K562 (cell line): ENCODE measurements around the gene ASPHD1. TPM values are rescaled to one million over a fixed set of nuclear protein-coding genes. Genes with fewer than 3 reads are reported as not detected.

ENCODE experiments used
- ATAC-seq: fragments of 200-7000 bp; cut with Tn5 transposase; 3 replicates; pipeline ENCODE4 v1.9.1; 2020; ENCODE audit warnings: moderate library complexity
- BruUV-seq: library from RNA; stranded (reverse); fragments of 400-500 nt; replicated peaks from 2 replicates; lab custom pipeline; 2021; lab: Mats Ljungman, UMichigan
- CTCF ChIA-PET: fragments of 300-600 bp; formaldehyde crosslinking; extraction: SDS; loops from one replicate; lab custom pipeline; 2021; ENCODE audit warnings: low intra/inter-chr PET ratio; lab: Yijun Ruan, JAX
- POLR2A ChIA-PET: fragments of 300-600, 350-650 bp; sonication (Branson Sonifier 250); formaldehyde crosslinking; extraction: SDS; loops from one replicate; lab custom pipeline; 2021; ENCODE audit warnings: antibody characterized with exemption, inconsistent platforms; lab: Yijun Ruan, JAX
- DNase-seq, 4 experiments: peaks; one replicate each; pipeline versions ENCODE4 v3.0.0 to v3.0.0-alpha.2; 2011 to 2018; ENCODE audit warnings: low spot score in 3 of 4, mixed read lengths in 3 of 4; ENCODE audit errors: extremely low read depth in 1 of 4
- FAIRE-seq: peaks from 2 replicates; lab custom pipeline; 2011; peaks lifted over from hg19 to GRCh38; lab: Jason Lieb, UNC
- H2AFZ ChIP-seq: 2 replicates; pipeline ENCODE4 v1.6.0; 2011; ENCODE audit warnings: low read depth, low read length, control low read depth, inconsistent platforms
- H3K27ac ChIP-seq: fragments of 200-600 bp; 3 replicates; pipeline ENCODE4 v1.8.0; 2011; ENCODE audit warnings: low read depth, mild to moderate bottlenecking, control low read depth, inconsistent platforms, low read length, moderate library complexity, mixed read lengths; ENCODE audit errors: extremely low read depth
- H3K27me3 ChIP-seq, 2 experiments: fragments of 300-600 bp in 1 of 2; 2 replicates in 1 of 2; 3 replicates in 1 of 2; pipeline versions ENCODE4 v1.6.0 to v1.8.0; 2011; ENCODE audit warnings: inconsistent platforms in 2 of 2, low read length in 2 of 2, mild to moderate bottlenecking in 1 of 2, mixed read lengths in 1 of 2, moderate library complexity in 1 of 2; ENCODE audit not compliant: control insufficient read depth in 2 of 2, insufficient read depth in 2 of 2
- H3K36me3 ChIP-seq: fragments of 300-600 bp; 3 replicates; pipeline ENCODE4 v1.8.0; 2011; ENCODE audit warnings: mild to moderate bottlenecking, low read length, inconsistent platforms; ENCODE audit not compliant: control insufficient read depth, insufficient read depth
- H3K4me1 ChIP-seq, 2 experiments: fragments of 200-600 bp in 1 of 2; replicated peaks in 1 of 2; 2 replicates in 1 of 2; 3 replicates in 1 of 2; pipeline versions ENCODE4 v1.5.1 to v1.8.0; 2011; ENCODE audit warnings: inconsistent platforms in 2 of 2, low read length in 2 of 2, mild to moderate bottlenecking in 1 of 2, mixed read lengths in 1 of 2, moderate library complexity in 1 of 2; ENCODE audit not compliant: control insufficient read depth in 2 of 2, insufficient read depth in 2 of 2
- H3K4me2 ChIP-seq: 2 replicates; pipeline ENCODE4 v1.6.1; 2011; ENCODE audit warnings: low read length, control low read depth, inconsistent platforms, mixed read lengths; ENCODE audit not compliant: insufficient read depth
- H3K4me3 ChIP-seq: fragments of 200-600 bp; sonication (generic), shearing (Covaris generic); 2 replicates; pipeline ENCODE4 v1.5.1; 2016; ENCODE audit warnings: control low read depth, inconsistent platforms
- H3K79me2 ChIP-seq: fragments of 200-600 bp; 3 replicates; pipeline ENCODE4 v1.8.0; 2011; ENCODE audit warnings: low read length, inconsistent platforms; ENCODE audit not compliant: control insufficient read depth, insufficient read depth
- H3K9ac ChIP-seq, 2 experiments: 2 replicates each; pipeline versions ENCODE4 v1.6.0 to v1.6.1; 2011; ENCODE audit warnings: low read depth in 2 of 2, low read length in 2 of 2, control low read depth in 1 of 2, inconsistent platforms in 1 of 2, mild to moderate bottlenecking in 1 of 2, mixed read lengths in 1 of 2; ENCODE audit not compliant: insufficient read depth in 1 of 2
- H3K9me1 ChIP-seq: one replicate; pipeline ENCODE4 v1.6.0; 2011; ENCODE audit warnings: inconsistent platforms, mild to moderate bottlenecking, low read length, moderate library complexity; ENCODE audit not compliant: control insufficient read depth, insufficient read depth
- H3K9me3 ChIP-seq: replicated peaks from 2 replicates; pipeline ENCODE4 v1.5.1; 2011; ENCODE audit warnings: low read depth, low read length, inconsistent platforms; ENCODE audit not compliant: control insufficient read depth, insufficient read depth
- H4K20me1 ChIP-seq: replicated peaks from 2 replicates; pipeline ENCODE4 v1.6.1; 2011; ENCODE audit warnings: low read length, inconsistent platforms, mixed read lengths; ENCODE audit not compliant: control insufficient read depth, insufficient read depth
- ATF7 ChIP-seq: fragments of 450-650 bp; IDR thresholded peaks from 2 replicates; pipeline ENCODE4 v1.7.1; 2014; ENCODE audit warnings: mild to moderate bottlenecking, moderate library complexity
- BCL6 ChIP-seq: fragments of 250-450 bp; sonication (Bioruptor Pico); IDR thresholded peaks from 2 replicates; pipeline ENCODE4 v1.4.0; 2020
- GATA2 ChIP-seq: sonication (generic); formaldehyde crosslinking; IDR thresholded peaks from 2 replicates; pipeline ENCODE4 v1.4.0; 2020; ENCODE audit warnings: mild to moderate bottlenecking, missing genetic modification reagents
- HEY1 ChIP-seq: fragments of 250-450 bp; sonication (Bioruptor Pico); IDR thresholded peaks from 2 replicates; pipeline ENCODE4 v1.5.0; 2020; ENCODE audit warnings: mild to moderate bottlenecking, moderate library complexity, borderline replicate concordance
- HNRNPL ChIP-seq: fragments of 200-400 bp; formaldehyde crosslinking; IDR thresholded peaks from 2 replicates; pipeline ENCODE4 v1.6.1; 2017; ENCODE audit warnings: low read depth, mild to moderate bottlenecking, low read length
- KLF6 ChIP-seq: fragments of 250-450 bp; sonication (Bioruptor Pico); IDR thresholded peaks from 2 replicates; pipeline ENCODE4 v1.4.0; 2020; ENCODE audit warnings: mild to moderate bottlenecking, moderate library complexity, borderline replicate concordance
- OTX1 ChIP-seq: fragments of 450-650 bp; formaldehyde crosslinking; IDR thresholded peaks from 2 replicates; pipeline ENCODE4 v1.4.0; 2022; ENCODE audit warnings: mild to moderate bottlenecking
- PHF21A ChIP-seq: fragments of 450-650 bp; IDR thresholded peaks from 2 replicates; pipeline ENCODE4 v1.6.1; 2017; ENCODE audit warnings: low read depth, borderline replicate concordance
- PRMT5 ChIP-seq: sonication (generic); formaldehyde crosslinking; IDR thresholded peaks from 2 replicates; pipeline ENCODE4 v1.5.0; 2020; ENCODE audit warnings: missing genetic modification reagents
- RAD21 ChIP-seq, 2 experiments: fragments of 250-450 bp in 1 of 2; fragments of 450-650 bp in 1 of 2; sonication (Bioruptor Pico) in 1 of 2; formaldehyde crosslinking in 1 of 2; IDR thresholded peaks in 1 of 2; conservative IDR thresholded peaks in 1 of 2; 2 replicates each; pipeline versions ENCODE4 v1.4.0 to v1.8.0; 2020 to 2022; ENCODE audit warnings: mild to moderate bottlenecking in 2 of 2, moderate library complexity in 1 of 2
- RFX7 ChIP-seq: fragments of 250-450 bp; sonication (Bioruptor Pico); IDR thresholded peaks from 2 replicates; pipeline ENCODE4 v1.5.1; 2021; ENCODE audit warnings: mild to moderate bottlenecking
- SMARCA5 ChIP-seq: fragments of 450-650 bp; IDR thresholded peaks from 2 replicates; pipeline ENCODE4 v1.6.1; 2016
- SRSF9 ChIP-seq: fragments of 200-400 bp; formaldehyde crosslinking; IDR thresholded peaks from 2 replicates; pipeline ENCODE4 v1.6.1; 2017; ENCODE audit warnings: low read depth, low read length, borderline replicate concordance
- STAT5A ChIP-seq: IDR thresholded peaks from 2 replicates; pipeline ENCODE4 v1.6.1; 2012; ENCODE audit warnings: low read length, inconsistent platforms, borderline replicate concordance
- TRIM25 ChIP-seq: fragments of 450-650 bp; IDR thresholded peaks from 2 replicates; pipeline ENCODE4 v1.7.0; 2016; ENCODE audit warnings: borderline replicate concordance
- TSC22D4 ChIP-seq: fragments of 450-650 bp; IDR thresholded peaks from 2 replicates; pipeline ENCODE4 v1.6.1; 2016; ENCODE audit warnings: missing genetic modification characterization, missing biosample characterization, control low read depth
- ZNF12 ChIP-seq: sonication (generic); formaldehyde crosslinking; IDR thresholded peaks from 2 replicates; pipeline ENCODE4 v1.4.0; 2020; ENCODE audit warnings: mild to moderate bottlenecking, missing genetic modification reagents
- ZNF24 ChIP-seq: fragments of 450-650 bp; IDR thresholded peaks from 2 replicates; pipeline ENCODE4 v1.6.1; 2016
- ZNF551 ChIP-seq: fragments of 250-450 bp; sonication (Bioruptor Pico); IDR thresholded peaks from 2 replicates; pipeline ENCODE4 v1.5.0; 2021; ENCODE audit warnings: mild to moderate bottlenecking, moderate library complexity
- ZNF717 ChIP-seq: fragments of 250-450 bp; sonication (Bioruptor Pico); IDR thresholded peaks from 2 replicates; pipeline ENCODE4 v1.5.0; 2021
- WGBS: fragments of 100-300 bp; shearing (Covaris generic); methylation state at CpG from one replicate; pipeline ENCODE4 v1.1.6; 2016; ENCODE audit warnings: low coverage, mixed read lengths; ENCODE audit not compliant: insufficient coverage; ENCODE audit errors: missing lambda C conversion rate; 5-methylcytosine and 5-hydroxymethylcytosine counted together
- in situ Hi-C: fragments of 300-500 bp; cut with MboI; formaldehyde crosslinking; loops from 4 replicates; pipeline ENCODE4 v1.15.0; 2018; ENCODE audit warnings: inconsistent platforms, mixed read lengths
- intact Hi-C: fragments of 100-400 bp; cut with micrococcal nuclease; formaldehyde crosslinking; loops from 2 replicates; pipeline ENCODE4 v1.14.2; 2022
- polyA plus RNA-seq, 8 experiments: library from polyadenylated mRNA; depleted of rRNA in 4 of 8; stranded (reverse) in 5 of 8; unstranded in 3 of 8; fragments of >200 nt; fragmentation: Nextera tagmentation in 2 of 8; fragmentation: Illumina TruSeq in 1 of 8; extraction: Ambion mirVana in 2 of 8; extraction: Trizol in 1 of 8; gene quantifications; 2 replicates each; pipeline versions ENCODE4 v1.2.1 to v1.2.3, GENCODE V29; 2011 to 2014; ENCODE audit warnings: inconsistent platforms in 1 of 8, missing spikeins in 1 of 8
- total RNA-seq, 7 experiments: library from RNA; depleted of rRNA in 6 of 7; stranded (reverse); fragments of >200 nt in 6 of 7; fragmentation: Illumina TruSeq in 2 of 7; extraction: Trizol in 2 of 7; gene quantifications; 2 replicates each; pipeline versions ENCODE4 v1.2.1 to v1.2.3, GENCODE V29; 2011 to 2021; ENCODE audit warnings: low replicate concordance in 1 of 7

The ASPHD1 gene
- total and polyA plus RNA-seq, 9 of the 15 experiments (the other 6 are each of a cell fraction or from before 2014, with no cell fraction given) = 0.03 to 0.70 (median 0.24) TPM; not detected in 5

GRCh38 chr16:29901607-29901945 is 1.3 kb downstream of the ASPHD1 start:
- FAIRE-seq = no peak
- CTCF ChIA-PET = no interaction called here
- no peak overlapping the region for H3K9ac ChIP-seq

GRCh38 chr16:29903590-29903989 is 3.3 kb downstream of the ASPHD1 start:
- H3K9me1 ChIP-seq = peaks cover 3% of the 10 kb centered on the region
- 4% methylated on average over 4 of the region's 4 CpGs for WGBS
- no peaks in the 10 kb centered on the region for H3K9me3 ChIP-seq
- intact Hi-C loops = no loop called here
- no peaks in the 10 kb centered on the region for H3K79me2 ChIP-seq
- ATAC-seq (no peak), FAIRE-seq (no peak), DNase-seq (no peak)
- peaks cover 5% of the 10 kb centered on the region; the same call in 1 of the 2 replicates for H4K20me1 ChIP-seq
- ChIA-PET CTCF (no interaction called here), POLR2A (interaction anchor here (0.6 kb wide), 1 partner anchor 71 kb away, joined by 3 read pairs; no protein-coding TSS in a partner anchor)
- H3K27me3 ChIP-seq = peaks cover 9 to 10% of the 10 kb centered on the region in 2 experiments; a peak in 4 of 5 replicates
- no peak overlapping the region for H3K27ac ChIP-seq
- H2AFZ ChIP-seq = no peak overlapping the region
- H3K4me2 ChIP-seq = no peak overlapping the region
- H3K9ac ChIP-seq = no peak overlapping the region
- in situ Hi-C loops = no loop called here
- no peaks in the 10 kb centered on the region for H3K36me3 ChIP-seq
- no peak overlapping the region for H3K4me3 ChIP-seq
- no TSS peak for BruUV-seq
- H3K4me1 ChIP-seq = peaks cover 0 to 41% of the 10 kb centered on the region in 2 experiments; a peak in 3 of 5 replicates
- TF ChIP-seq HNRNPL (no peak), PHF21A (no peak), TSC22D4 (tag) (no peak), ZNF12 (CRISPR knock-in tag) (no peak), ZNF717 (CRISPR knock-in tag) (no peak), GATA2 (no peak), KLF6 (CRISPR knock-in tag) (no peak), SRSF9 (no peak), RFX7 (CRISPR knock-in tag) (no peak), RAD21 (CRISPR knock-in tag; conservative IDR thresholded peaks at IDR 0.05 in 1 of 2, IDR thresholded peaks at IDR 0.05 in 1 of 2) (no peak), OTX1 (CRISPR knock-in tag) (no peak), TRIM25 (no peak)

More at GRCh38 chr16:29901607-29901945, 1.3 kb downstream of the ASPHD1 start:
- DNase-seq (no peak), ATAC-seq (no peak)
- H3K9me1 ChIP-seq = peaks cover 3% of the 10 kb centered on the region
- in situ Hi-C loops (no loop called here), intact Hi-C loops (no loop called here)
- BruUV-seq = no TSS peak
- H3K79me2 ChIP-seq = no peaks in the 10 kb centered on the region
- no peak overlapping the region for H3K4me2 ChIP-seq
- WGBS = 31% methylated on average over 19 of the region's 19 CpGs
- peaks cover 9% of the 10 kb centered on the region; the same call in 1 of the 2 replicates for H4K20me1 ChIP-seq
- H3K27ac ChIP-seq = no peak overlapping the region
- POLR2A ChIA-PET = interaction anchor here (0.6 to 1.8 kb wide), 5 partner anchors 9 to 210 kb away, joined by 3 to 5 read pairs (median 3); partner anchors contain the start of gene TAOK2
- TF ChIP-seq HEY1 (CRISPR knock-in tag) = no peak
- TF ChIP-seq STAT5A = no peak
- TF ChIP-seq ZNF24 = no peak
- no peak for TF ChIP-seq ATF7
- no peak for TF ChIP-seq SMARCA5
- no peak for TF ChIP-seq BCL6 (CRISPR knock-in tag)
- TF ChIP-seq PRMT5 (CRISPR knock-in tag) = no peak
- no peak for TF ChIP-seq ZNF551 (CRISPR knock-in tag)
- H3K4me3 ChIP-seq = no peak overlapping the region
- peaks cover 0 to 36% of the 10 kb centered on the region in 2 experiments; a peak in 3 of 5 replicates for H3K4me1 ChIP-seq
- H3K9me3 ChIP-seq = no peaks in the 10 kb centered on the region
- H3K36me3 ChIP-seq = no peaks in the 10 kb centered on the region
- H3K27me3 ChIP-seq = peaks cover 9 to 17% of the 10 kb centered on the region in 2 experiments
- no peak overlapping the region for H2AFZ ChIP-seq
